Cardiac muscle cell (in vitro differentiated cells and primary cell): ENCODE data around the gene COL25A1. TPM values are rescaled to one million over a fixed set of nuclear protein-coding genes. Genes with fewer than 3 reads are reported as not detected.

Source experiments
- DNase-seq, 2 donors: peaks; one replicate each; pipeline versions ENCODE4 v3.0.0 to v3.0.0-alpha.2; 2010 to 2017; ENCODE audit warnings: low read depth in 1 of 2, low spot score in 1 of 2
- H3K27ac ChIP-seq: fragments of 200-600 bp; sonication (generic); 2 replicates; pipeline ENCODE4 v1.5.1; 2016
- H3K27me3 ChIP-seq: fragments of 200-600 bp; sonication (generic); 2 replicates; pipeline ENCODE4 v1.6.0; 2016; ENCODE audit warnings: control low read depth
- H3K36me3 ChIP-seq: fragments of 200-600 bp; sonication (generic); 2 replicates; pipeline ENCODE4 v1.5.1; 2016; ENCODE audit warnings: control low read depth
- H3K4me1 ChIP-seq: fragments of 200-600 bp; sonication (generic); 2 replicates; pipeline ENCODE4 v1.8.1; 2017; ENCODE audit warnings: low read depth, mild to moderate bottlenecking, mixed run types
- H3K4me3 ChIP-seq: fragments of 200-600 bp; sonication (generic); 2 replicates; pipeline ENCODE4 v1.5.1; 2016; ENCODE audit warnings: mild to moderate bottlenecking
- H3K9me3 ChIP-seq: fragments of 200-600 bp; sonication (generic); 2 replicates; pipeline ENCODE4 v1.5.1; 2017; ENCODE audit warnings: low read depth, mild to moderate bottlenecking, control low read depth
- CTCF ChIP-seq: IDR thresholded peaks from 2 replicates; pipeline ENCODE4 v1.5.1; 2012; ENCODE audit warnings: low read depth, mild to moderate bottlenecking, low read length
- polyA plus RNA-seq: library from polyadenylated mRNA; unstranded; fragments of >200 nt; fragmentation: Nextera tagmentation; extraction: Ambion mirVana; gene quantifications from 2 replicates; pipeline ENCODE4 v1.2.1, GENCODE V29; 2016
- total RNA-seq: library from RNA; depleted of rRNA; stranded (reverse); fragments of >200 nt; gene quantifications from 2 replicates; pipeline ENCODE4 v1.2.3, GENCODE V29; 2016

COL25A1 gene
- total and polyA plus RNA-seq, 2 experiments from 2014 or later, result 3.5 to 8.4 TPM

DNA sequence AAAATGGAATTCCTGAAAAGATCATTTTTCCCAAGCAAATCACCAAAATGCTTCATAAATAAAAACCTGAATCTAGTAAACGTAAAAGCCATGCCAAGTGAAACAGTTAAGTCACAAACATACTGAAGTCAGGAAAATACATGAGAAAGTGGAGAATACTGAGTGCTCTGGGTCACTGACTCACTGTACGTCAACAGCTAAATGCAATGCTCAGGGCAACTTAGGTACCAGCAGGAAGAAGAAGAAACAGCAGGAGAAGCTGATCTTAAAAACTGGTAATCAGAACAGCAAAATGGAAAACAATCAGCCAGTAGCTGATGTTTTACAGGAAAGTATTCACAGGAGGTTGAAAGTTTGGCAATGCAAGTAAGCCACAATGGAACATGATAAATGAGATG is 287.0 kb downstream of the COL25A1 start:
- no peaks in the 10 kb centered on the region for H3K9me3 ChIP-seq
- H3K4me3 ChIP-seq, result no peak overlapping the region
- no peaks in the 10 kb centered on the region for H3K36me3 ChIP-seq
- no peaks in the 10 kb centered on the region for H3K27me3 ChIP-seq
- peaks cover under 1% of the 10 kb centered on the region for H3K4me1 ChIP-seq
- TF ChIP-seq CTCF, result no peak
- no peak overlapping the region for H3K27ac ChIP-seq
- no peak for DNase-seq

- H3K4me3 ChIP-seq, result no peak overlapping the region
- H3K27me3 ChIP-seq, result no peaks in the 10 kb centered on the region
- no peak for DNase-seq
Observed at GRCh38 chr4:109014593-109015412, 287.7 kb downstream of the COL25A1 start.

GRCh38 chr4:109012286-109012880 is 290.1 kb downstream of the COL25A1 start:
- no peak for TF ChIP-seq CTCF
- H3K36me3 ChIP-seq, result no peaks in the 10 kb centered on the region
- H3K4me3 ChIP-seq, result no peak overlapping the region
- no peak for DNase-seq
- H3K27me3 ChIP-seq, result no peaks in the 10 kb centered on the region
- no peaks in the 10 kb centered on the region for H3K9me3 ChIP-seq
- peaks cover 5% of the 10 kb centered on the region for H3K4me1 ChIP-seq
- H3K27ac ChIP-seq, result no peak overlapping the region

More at GRCh38 chr4:109014593-109015412, 287.7 kb downstream of the COL25A1 start:
- H3K9me3 ChIP-seq, result no peaks in the 10 kb centered on the region
- H3K4me1 ChIP-seq, result peaks cover 5% of the 10 kb centered on the region
- TF ChIP-seq CTCF, result no peak
- no peak overlapping the region for H3K27ac ChIP-seq
- no peaks in the 10 kb centered on the region for H3K36me3 ChIP-seq

DNA sequence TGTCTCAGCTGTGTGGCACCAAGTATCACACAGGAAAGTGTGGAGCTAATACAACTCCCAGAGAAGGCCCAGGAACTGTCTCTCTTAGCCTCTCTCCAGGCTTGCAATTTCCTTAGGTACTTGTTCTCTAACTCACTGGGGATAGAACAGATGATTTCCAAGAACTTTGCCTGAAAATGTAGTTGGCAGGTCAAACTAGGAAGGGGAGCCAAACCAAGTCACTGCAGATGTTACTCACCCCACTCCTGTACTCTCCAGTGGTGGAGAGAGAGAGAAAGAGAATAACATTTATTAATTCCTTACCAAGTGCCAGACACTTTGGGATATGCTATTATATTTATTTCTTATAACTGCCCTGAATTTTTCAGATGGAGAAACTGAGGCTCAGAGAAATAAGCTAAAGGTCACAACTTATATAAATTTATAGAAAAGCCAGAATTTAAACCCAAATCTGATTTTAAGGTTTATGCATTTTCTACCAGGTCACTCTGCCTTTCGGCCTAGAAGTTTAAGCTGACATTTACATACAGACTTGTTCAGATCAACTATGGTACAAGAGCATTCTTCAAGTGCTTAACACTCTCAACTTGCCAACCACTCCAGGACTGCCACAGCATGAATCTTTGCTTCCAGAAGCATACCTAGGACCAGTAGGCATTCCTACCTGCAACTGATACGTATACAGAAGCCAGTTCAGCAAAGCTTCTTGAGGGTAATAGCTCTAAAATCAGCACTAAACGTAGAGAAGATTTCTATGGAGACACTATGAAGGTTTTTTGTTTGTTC is 291.0 kb downstream of the COL25A1 start:
- Histone ChIP-seq H3K9me3 (no peaks in the 10 kb centered on the region), H3K27me3 (no peaks in the 10 kb centered on the region), H3K36me3 (no peaks in the 10 kb centered on the region), H3K27ac (no peak overlapping the region), H3K4me1 (peaks cover 5% of the 10 kb centered on the region), H3K4me3 (no peak overlapping the region)
- DNase-seq, result peak; percentile 28 to 50
- TF ChIP-seq CTCF, result no peak

DNA sequence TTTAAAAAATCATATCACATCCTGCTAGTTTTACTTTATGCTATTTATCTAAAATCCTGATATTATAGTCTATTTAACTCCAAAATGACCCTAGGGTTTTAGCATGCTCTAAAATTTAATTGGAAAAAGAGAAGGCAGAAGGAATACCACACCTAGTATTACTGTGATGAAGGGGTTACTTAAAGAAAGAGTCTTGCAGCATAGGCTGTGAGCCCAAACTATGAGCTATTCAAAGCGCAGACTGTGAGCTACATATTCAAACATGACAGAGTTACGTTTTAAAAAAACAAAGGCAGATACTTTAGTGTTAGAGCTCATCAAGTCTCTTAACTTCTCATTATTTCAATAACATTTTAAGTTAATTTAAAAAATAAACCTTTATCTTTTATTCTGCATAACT is 291.9 kb downstream of the COL25A1 start:
- Histone ChIP-seq H3K4me1 (peaks cover 5% of the 10 kb centered on the region), H3K27ac (no peak overlapping the region), H3K9me3 (no peaks in the 10 kb centered on the region), H3K36me3 (no peaks in the 10 kb centered on the region), H3K4me3 (no peak overlapping the region), H3K27me3 (no peaks in the 10 kb centered on the region)
- TF ChIP-seq CTCF, result no peak
- no peak for DNase-seq
